A673 (cell line): ENCODE measurements around the gene KRTAP22-2. TPM values are rescaled to one million over a fixed set of nuclear protein-coding genes. Genes with fewer than 3 reads are reported as not detected.

Experiments
- BruUV-seq: library from RNA; stranded (reverse); fragments of 400-500 nt; replicated peaks from 2 replicates; lab custom pipeline; 2021; lab: Mats Ljungman, UMichigan
- CTCF ChIA-PET: fragments of 300-600 bp; sonication (Branson Sonifier 250); formaldehyde crosslinking; loops from one replicate; lab custom pipeline; 2022; ENCODE audit warnings: antibody characterized with exemption; lab: Charles Lee
- POLR2A ChIA-PET: fragments of 300-600 bp; sonication (Branson Sonifier 250); formaldehyde crosslinking; loops from one replicate; lab custom pipeline; 2022; ENCODE audit warnings: antibody characterized with exemption; ENCODE audit not compliant: low non-redundant PET; lab: Charles Lee
- DNase-seq: peaks from one replicate; pipeline ENCODE4 v3.0.0-alpha.2; 2015; ENCODE audit warnings: low spot score
- H3K27ac ChIP-seq: fragments of 200-600 bp; sonication (generic); 2 replicates; pipeline ENCODE4 v1.5.1; 2016; ENCODE audit warnings: mixed run types, low read depth, mild to moderate bottlenecking, mixed read lengths, antibody characterized with exemption, low read length; ENCODE audit not compliant: poor library complexity, severe bottlenecking
- H3K27me3 ChIP-seq: fragments of 200-600 bp; sonication (generic); replicated peaks from 2 replicates; pipeline ENCODE4 v1.6.1; 2017; ENCODE audit warnings: mixed run types, low read depth, mild to moderate bottlenecking, mixed read lengths, antibody characterized with exemption, low read length; ENCODE audit not compliant: insufficient read depth, poor library complexity
- H3K36me3 ChIP-seq: fragments of 200-600 bp; sonication (generic); 2 replicates; pipeline ENCODE4 v1.6.1; 2016; ENCODE audit warnings: mixed run types, mild to moderate bottlenecking, mixed read lengths, antibody characterized with exemption, low read length; ENCODE audit not compliant: insufficient read depth, poor library complexity, severe bottlenecking
- H3K4me1 ChIP-seq: fragments of 200-600 bp; sonication (generic); 2 replicates; pipeline ENCODE4 v1.6.1; 2017; ENCODE audit warnings: mixed run types, mild to moderate bottlenecking, mixed read lengths, antibody characterized with exemption, low read length; ENCODE audit not compliant: insufficient read depth, poor library complexity, severe bottlenecking
- H3K4me3 ChIP-seq: fragments of 200-600 bp; sonication (generic); 2 replicates; pipeline ENCODE4 v1.5.1; 2016; ENCODE audit warnings: low read depth, mixed run types, mild to moderate bottlenecking, mixed read lengths, low read length; ENCODE audit not compliant: poor library complexity, severe bottlenecking
- H3K9me3 ChIP-seq: fragments of 200-600 bp; sonication (generic); 2 replicates; pipeline ENCODE4 v1.6.1; 2016; ENCODE audit warnings: mixed run types, low read depth, mild to moderate bottlenecking, mixed read lengths, antibody characterized with exemption, low read length; ENCODE audit not compliant: poor library complexity, severe bottlenecking
- EZH2 ChIP-seq: fragments of 200-600 bp; sonication (generic); IDR thresholded peaks from 2 replicates; pipeline ENCODE4 v1.6.1; 2017; ENCODE audit warnings: borderline replicate concordance, low read depth, mild to moderate bottlenecking, mixed read lengths, antibody characterized with exemption, low read length; ENCODE audit not compliant: poor library complexity, severe bottlenecking
- intact Hi-C: fragments of 100-400 bp; cut with micrococcal nuclease; formaldehyde crosslinking; loops from one replicate; pipeline ENCODE4 v1.10.0; 2022; ENCODE audit not compliant: unreplicated experiment
- total RNA-seq: library from RNA; stranded (reverse); gene quantifications from 2 replicates; pipeline ENCODE4 v1.2.3, GENCODE V29; 2021
- TF ChIP-seq, protein P1 (sequence below): fragments of 300-800, 200-600 bp; sonication (generic); conservative IDR thresholded peaks from 2 replicates; pipeline ENCODE4 v1.5.1; 2017; ENCODE audit warnings: low read depth, mild to moderate bottlenecking, antibody characterized with exemption, low read length, moderate library complexity, mixed read lengths

The KRTAP22-2 gene
- total RNA-seq, 1 experiment from 2014 or later = not detected

- intact Hi-C loops = no loop called here
- no peak within 1 kb of the TSS for H3K27ac ChIP-seq
These were observed 8.6 kb upstream of the KRTAP22-2 start, which contains the start of gene KRTAP6-2 for GRCh38 chr21:30598802-30599201. KRTAP6-2 (minus strand) TSS chr21:30598902; CDS start chr21:30598874, 28 bp downstream.

GRCh38 chr21:30592140-30592539 lies 1.9 kb upstream of the KRTAP22-2 start, which contains the start of gene KRTAP6-3:
KRTAP6-3 (plus strand) TSS chr21:30592440; CDS start chr21:30592446, 6 bp downstream.
- ChIA-PET CTCF (no interaction called here), POLR2A (no interaction called here)
- no peak for DNase-seq
- Histone ChIP-seq H3K36me3 (no peaks in the 10 kb centered on the region), H3K27me3 (no peaks in the 10 kb centered on the region), H3K9me3 (no peaks in the 10 kb centered on the region), H3K4me1 (no peaks in the 10 kb centered on the region), H3K4me3 (no peak within 1 kb of the TSS), H3K27ac (no peak within 1 kb of the TSS)
- BruUV-seq = no TSS peak
- TF ChIP-seq, protein P1, sequence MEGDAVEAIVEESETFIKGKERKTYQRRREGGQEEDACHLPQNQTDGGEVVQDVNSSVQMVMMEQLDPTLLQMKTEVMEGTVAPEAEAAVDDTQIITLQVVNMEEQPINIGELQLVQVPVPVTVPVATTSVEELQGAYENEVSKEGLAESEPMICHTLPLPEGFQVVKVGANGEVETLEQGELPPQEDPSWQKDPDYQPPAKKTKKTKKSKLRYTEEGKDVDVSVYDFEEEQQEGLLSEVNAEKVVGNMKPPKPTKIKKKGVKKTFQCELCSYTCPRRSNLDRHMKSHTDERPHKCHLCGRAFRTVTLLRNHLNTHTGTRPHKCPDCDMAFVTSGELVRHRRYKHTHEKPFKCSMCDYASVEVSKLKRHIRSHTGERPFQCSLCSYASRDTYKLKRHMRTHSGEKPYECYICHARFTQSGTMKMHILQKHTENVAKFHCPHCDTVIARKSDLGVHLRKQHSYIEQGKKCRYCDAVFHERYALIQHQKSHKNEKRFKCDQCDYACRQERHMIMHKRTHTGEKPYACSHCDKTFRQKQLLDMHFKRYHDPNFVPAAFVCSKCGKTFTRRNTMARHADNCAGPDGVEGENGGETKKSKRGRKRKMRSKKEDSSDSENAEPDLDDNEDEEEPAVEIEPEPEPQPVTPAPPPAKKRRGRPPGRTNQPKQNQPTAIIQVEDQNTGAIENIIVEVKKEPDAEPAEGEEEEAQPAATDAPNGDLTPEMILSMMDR = no peak
- no peak for TF ChIP-seq EZH2
- intact Hi-C loops = no loop called here

More at GRCh38 chr21:30598802-30599201, 8.6 kb upstream of the KRTAP22-2 start, which contains the start of gene KRTAP6-2:
- Histone ChIP-seq H3K4me1 (no peaks in the 10 kb centered on the region), H3K4me3 (no peak within 1 kb of the TSS), H3K36me3 (no peaks in the 10 kb centered on the region), H3K27me3 (no peaks in the 10 kb centered on the region), H3K9me3 (peaks cover 10% of the 10 kb centered on the region)
- ChIA-PET POLR2A (no interaction called here), CTCF (no interaction called here)
- no TSS peak for BruUV-seq
- DNase-seq = no peak
- no peak for TF ChIP-seq EZH2
- TF ChIP-seq, protein P1 = no peak

- ChIA-PET CTCF (interaction anchor here (0.6 kb wide), 1 partner anchor 13 kb away, joined by 3 read pairs; no protein-coding TSS in a partner anchor), POLR2A (no interaction called here)
- BruUV-seq = no TSS peak
- no peaks in the 10 kb centered on the region for H3K4me1 ChIP-seq
- intact Hi-C loops = no loop called here
- DNase-seq = no peak
- H3K36me3 ChIP-seq = no peaks in the 10 kb centered on the region
- no peak for TF ChIP-seq EZH2
- TF ChIP-seq, protein P1 = no peak
- H3K27me3 ChIP-seq = peaks cover 3% of the 10 kb centered on the region
- H3K4me3 ChIP-seq = no peak overlapping the region
- no peak overlapping the region for H3K27ac ChIP-seq
- peaks cover 4% of the 10 kb centered on the region for H3K9me3 ChIP-seq
These were observed 7.3 kb downstream of the KRTAP22-2 start for GRCh38 chr21:30582870-30583269.
